Stimulated activated CD8-positive, alpha-beta memory T cell treated with anti-CD3 and anti-CD28 coated beads, Interleukin-4, amount 100 ng/mL, for 24 hours (primary cell): Measurements from ENCODE around the gene DBET.
"Not testable (repeated sequence)": the region's sequence is repeated elsewhere in the genome, so short reads cannot be mapped to it uniquely, and the experiment has no call there.

Experiments used
- DNase-seq: peaks from one replicate; pipeline ENCODE4 v3.0.0-alpha.2; 2020; ENCODE audit warnings: low read depth

DBET gene

GRCh38 chr4:190064342-190064741, at the start of gene DBET:
TSS of gene DBET (plus strand) at chr4:190064502.
- DNase-seq, result not testable (repeated sequence)

DNA sequence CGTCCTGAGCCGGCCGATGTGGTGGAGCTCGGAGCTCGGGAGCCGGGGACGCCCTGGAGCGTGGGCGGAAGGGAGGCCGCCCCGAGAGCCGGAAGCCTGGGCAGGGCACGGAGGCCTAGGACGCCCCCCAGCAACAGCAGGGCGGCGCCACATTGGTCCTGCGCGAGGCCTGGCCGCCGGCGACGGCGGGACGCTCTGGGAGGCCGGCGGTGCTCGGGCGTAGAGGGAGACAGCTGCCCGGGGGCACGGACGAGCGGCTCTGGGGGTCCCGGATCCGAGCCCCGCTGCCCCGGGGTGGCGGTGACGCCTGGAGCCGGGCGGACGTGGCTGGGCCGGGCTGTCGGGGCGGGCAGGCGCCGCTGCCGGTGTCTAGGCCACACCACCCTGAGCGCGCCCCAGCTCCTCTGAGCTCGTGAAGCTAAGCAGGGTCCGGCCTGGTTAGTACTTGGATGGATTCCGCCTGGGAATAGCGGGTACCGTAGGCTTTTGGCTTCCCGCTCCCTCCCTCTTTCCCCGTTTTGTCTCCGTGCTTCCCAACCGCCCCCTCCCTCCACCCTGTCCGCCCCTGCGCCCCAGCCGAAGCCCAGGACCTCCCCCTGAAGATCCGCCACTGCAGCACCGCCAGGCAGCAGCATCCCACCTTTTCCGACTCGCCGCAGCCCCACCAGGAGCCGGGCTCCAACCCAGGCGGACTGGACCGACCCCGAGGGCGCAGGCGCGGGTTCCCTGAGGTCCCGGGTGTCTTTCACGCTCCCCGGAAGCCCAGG, 49.3 kb upstream of the DBET start:
- DNase-seq, result no peak

GRCh38 chr4:190015538-190016368, 48.5 kb upstream of the DBET start:
- DNase-seq, result no peak

- DNase-seq, result no peak
These were observed 47.7 kb upstream of the DBET start for GRCh38 chr4:190016369-190017289.

DNA sequence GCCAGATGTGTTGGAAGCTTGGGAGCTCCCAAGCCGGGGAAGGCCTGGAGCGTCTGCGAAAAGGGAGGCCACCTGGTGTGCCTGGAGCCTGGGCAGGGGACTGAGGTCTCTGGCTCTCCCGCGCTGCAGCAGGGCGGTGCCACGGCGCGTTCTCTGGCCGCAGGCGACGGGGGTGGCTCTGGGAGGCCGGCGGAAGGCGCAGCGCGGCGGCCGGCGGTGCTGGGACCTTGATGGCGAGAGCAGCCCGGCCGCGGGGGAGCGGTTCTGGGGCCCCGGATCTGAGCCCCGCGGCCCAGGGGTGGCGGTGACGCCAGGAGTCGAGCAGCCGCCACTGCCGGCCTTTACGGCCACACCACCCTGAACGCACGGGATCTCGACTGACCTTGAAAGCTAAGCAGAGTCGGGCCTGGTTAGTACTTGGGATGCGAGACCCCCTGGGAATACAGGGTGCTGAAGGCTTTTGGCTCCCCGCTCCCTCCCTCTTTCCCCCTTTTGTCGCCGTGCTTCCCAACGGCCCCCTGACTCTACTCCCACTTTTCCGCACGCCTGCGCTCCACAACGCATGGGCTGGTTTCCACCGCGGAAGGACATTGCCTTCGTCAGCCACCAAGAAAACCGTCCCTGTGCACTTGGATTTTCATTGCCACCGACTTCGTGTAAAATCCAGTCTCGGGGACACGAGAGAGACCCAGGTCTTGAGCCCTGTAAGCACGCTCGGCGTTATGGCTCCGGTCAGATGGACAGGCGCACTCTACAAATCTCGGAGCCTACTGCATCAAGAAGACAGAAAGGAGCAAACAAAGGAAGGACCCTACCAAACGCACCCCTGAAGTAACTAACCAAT, 46.7 kb upstream of the DBET start:
- DNase-seq, result no peak

DNA sequence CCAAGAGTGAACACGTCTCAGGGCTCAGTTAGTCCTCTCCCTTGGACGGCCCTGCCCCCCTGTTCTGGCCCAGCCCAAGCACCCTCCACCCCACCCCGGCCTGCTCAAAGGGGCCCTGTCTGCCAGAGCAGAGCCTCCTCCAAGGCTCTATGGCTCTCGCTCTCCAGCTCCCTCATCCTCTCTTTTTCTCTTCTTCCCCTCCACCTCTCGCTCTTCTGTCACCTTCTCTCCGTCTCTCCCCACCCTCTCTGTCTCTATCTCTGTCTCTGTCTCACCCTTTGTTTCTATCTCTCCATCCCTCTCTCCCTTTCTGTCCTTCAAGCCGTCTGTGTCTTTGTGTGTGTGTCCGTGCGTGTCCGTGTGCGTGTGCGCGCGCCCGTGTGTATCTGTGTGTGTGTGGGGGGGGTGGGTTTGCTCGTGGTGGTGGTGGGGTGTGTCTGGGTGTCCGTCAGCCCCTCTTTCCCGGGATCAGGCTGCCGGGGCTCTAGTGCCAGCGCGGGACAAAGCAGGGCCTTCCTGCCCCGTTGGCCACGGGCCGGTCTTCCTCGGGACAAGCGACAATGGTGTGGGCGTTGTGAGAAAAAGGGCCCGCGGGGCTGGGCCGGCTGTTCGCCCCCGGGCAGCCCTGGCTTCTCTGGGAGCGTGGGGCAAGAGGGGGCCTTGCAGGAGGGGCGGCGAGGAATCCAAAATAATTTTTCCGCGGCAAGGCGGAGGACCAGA, 45.9 kb upstream of the DBET start:
- DNase-seq, result no peak

- no peak for DNase-seq
These were observed 45.1 kb upstream of the DBET start for GRCh38 chr4:190019023-190019858.

DNA sequence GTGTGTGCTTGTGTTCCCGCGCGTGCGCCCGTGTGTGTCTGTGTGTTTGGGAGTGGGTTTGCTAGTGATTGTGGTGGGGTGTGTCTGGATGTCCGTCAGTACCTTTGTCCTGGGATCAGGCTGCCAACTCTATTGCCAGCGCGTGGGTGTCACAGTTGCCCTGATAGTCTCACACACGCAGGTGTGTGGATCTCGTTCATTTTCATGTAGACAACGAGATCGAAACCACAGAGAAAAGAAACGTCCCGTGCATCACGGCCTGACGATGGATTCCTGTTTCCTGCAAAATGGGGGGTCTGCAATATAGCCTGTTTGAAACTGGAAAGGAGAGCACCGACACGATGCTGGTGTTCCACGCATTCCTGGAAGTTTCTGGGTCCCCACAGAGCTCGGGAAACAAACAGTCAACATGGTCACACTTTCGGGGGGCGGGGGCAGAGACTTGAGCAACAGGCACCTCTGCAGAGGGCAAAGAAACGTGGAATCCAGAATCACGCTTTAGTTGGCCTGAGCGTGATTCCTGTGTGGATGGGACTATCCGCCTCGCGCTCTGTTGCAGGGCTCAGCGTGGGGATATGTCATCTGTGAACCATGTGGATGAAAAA, 44.3 kb upstream of the DBET start:
- not testable (repeated sequence) for DNase-seq

DNA sequence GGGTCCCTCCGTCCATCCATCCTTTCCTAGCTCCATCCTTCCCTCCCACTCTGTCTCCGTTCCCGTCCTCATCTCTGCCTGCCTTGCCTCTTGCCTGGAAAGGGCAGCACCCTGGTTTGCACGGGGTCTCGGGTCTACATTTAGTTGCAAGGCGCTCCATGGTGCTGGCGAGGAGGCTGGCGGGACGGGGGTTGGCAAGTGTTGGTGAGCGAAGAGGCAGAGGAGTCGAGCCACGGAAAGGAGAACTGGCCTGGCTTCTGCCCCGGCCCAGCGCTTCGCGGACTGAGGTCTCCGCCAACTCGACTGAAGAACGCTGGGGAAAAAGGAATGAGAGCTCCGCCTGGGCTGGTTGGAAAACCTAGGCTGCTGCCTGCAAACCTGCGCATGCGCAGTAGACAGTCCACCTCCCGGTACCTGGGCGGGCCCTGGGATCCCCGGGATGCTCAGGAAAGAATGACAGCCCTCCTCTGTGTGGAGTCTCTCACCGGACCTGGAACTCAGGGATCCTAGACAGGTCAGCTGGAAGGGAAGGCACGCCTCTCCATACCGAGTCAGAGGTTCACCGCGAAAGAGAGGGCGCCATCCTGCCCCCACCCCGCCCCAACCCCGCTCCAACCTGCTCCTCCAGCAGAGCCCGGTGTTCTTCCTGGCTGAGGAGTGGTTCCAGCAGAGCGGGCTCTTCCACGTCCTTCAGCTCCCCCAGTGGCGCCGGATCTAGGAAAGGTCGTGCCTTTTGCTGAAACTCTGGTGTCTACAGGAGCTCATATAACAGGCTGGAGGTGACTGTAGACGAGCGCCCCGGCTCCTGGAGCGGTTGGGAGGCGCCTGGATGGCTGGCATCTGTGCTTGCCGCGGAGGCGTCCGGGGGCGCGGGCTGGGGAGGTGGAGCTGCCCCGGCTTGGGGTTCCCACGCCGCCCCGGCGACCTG, 43.2 kb upstream of the DBET start:
- no peak for DNase-seq

DNA sequence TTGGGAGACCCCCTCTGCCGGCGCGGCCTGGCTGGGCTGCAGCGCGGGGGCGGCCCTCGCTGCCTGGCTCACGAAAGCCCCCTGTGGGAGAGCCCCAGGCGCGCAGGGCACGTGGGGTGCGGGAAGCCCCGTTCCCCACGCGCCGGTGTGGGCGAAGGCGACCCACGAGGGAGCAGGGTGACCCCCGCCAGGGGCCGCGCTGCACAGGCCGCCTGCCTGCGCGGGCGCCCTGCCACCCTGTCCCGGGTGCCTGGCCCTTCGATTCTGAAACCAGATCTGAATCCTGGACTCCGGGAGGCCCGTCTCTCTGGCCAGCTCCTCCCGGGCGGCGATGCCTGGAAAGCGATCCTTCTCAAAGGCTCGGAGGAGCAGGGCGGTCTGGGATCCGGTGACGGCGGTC, 42.3 kb upstream of the DBET start:
- DNase-seq, result not testable (repeated sequence)

DNA sequence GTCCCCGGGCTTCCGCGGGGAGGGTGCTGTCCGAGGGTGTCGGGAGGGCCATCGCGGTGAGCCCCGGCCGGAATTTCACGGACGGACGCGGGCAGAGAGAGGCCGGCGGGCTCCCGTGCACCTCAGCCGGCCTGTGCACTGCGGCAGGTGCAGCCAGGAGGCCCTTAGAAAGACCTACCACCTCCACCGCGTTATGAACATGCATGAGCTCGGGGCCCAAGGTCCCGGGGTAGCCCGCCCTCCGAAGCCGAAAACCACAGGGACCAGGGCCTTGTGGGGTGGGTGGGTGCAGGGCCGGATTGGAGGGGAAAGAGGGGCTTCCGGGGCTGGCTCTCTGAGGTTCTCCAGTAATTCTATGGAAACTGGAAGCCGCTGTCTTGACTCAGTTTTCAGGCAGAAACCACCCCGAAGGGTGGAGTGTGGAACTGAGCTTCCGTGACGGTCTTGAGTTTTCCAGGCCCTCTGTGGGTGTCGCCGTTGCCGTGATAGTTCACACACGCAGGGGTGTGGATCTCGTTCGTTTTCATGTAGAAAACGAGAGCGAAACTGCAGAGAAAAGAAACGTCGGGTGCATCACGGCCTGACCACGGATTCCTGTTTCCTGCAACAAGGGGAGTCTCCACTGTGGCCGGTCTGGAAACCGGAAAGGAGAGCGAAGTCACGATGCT, 41.6 kb upstream of the DBET start:
- not testable (repeated sequence) for DNase-seq

GRCh38 chr4:190027156-190027555, 37.1 kb upstream of the DBET start, which contains the start of gene FRG2:
TSS of gene FRG2 (minus strand) at chr4:190027256. CDS start at chr4:190027204, 52 bp downstream.
- DNase-seq, result not testable (repeated sequence)

- DNase-seq, result not testable (repeated sequence)
These were observed 33.0 kb upstream of the DBET start for GRCh38 chr4:190031264-190031663.

DNA sequence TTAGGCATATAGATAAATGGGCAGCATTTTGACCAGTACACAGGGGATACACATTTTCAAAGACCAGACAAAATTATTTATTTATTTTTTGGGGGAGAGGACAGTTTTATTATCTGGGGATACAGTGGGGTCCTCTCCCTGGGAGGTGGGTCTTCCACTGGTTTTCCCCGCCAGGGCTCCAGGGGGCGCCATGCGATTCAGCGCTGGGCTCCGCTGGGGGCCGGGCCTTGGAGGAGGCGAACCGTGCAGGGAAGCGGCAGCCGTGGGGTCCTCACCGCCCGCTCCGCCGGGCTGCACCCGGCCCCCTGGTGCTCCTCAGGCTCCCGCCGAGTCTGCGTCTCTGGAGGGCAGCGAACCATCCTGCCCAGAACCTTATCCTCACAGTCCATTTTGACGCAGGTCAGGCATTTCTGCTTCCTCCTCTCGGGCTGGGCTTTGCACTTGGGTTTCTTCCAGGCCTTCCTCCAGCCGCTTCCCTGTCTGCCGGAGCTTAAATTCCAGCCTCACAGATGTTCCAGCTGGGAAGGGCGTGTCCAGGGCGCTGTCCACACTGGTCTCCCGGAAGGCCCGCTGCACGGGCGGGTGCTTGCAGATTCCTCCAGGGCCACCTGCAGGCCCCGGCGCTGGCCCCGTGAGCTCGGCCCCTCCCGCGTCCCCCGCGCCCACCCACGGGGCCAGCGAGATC, 26.5 kb upstream of the DBET start:
- not testable (repeated sequence) for DNase-seq

DNA sequence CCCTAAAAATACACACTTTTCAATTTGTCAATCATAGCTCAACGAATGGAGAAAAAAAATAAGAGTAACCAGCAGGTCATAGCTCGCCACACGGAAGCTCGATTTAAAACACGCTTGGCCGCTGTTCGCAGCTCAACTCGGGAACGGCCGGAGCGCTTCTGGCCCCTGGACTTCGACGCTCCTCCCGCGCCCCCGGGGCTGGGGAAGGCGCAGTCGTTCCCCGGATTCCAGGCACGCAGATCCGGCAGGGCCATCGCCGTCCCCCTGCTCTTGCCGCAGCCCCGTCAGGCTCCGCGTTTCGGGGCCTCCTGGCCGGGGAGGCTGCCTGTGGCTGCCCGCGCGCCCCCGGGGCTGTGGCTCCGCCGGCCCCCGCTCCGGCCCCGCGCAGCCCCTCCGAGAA, 23.4 kb upstream of the DBET start:
- DNase-seq, result not testable (repeated sequence)

GRCh38 chr4:190047627-190048026, 16.7 kb upstream of the DBET start:
- DNase-seq, result not testable (repeated sequence)
